NOMO-1 treated with DMSO at 0.1 percent for 48 hours (cell line): ENCODE data around the gene SYF2.
"Not testable (repeated sequence)": the region's sequence is repeated elsewhere in the genome, so short reads cannot be mapped to it uniquely, and the experiment has no call there.

Experiments
- DNase-seq: peaks from one replicate; lab custom pipeline; 2025; ENCODE audit not compliant: unreplicated experiment; lab: John Stamatoyannopoulos, UW

SYF2 gene

GRCh38 chr1:25232027-25232865, at the start of gene SYF2:
Gene SYF2, minus strand, starts transcription at chr1:25232502. Its CDS starts 35 bp downstream, at chr1:25232467.
- DNase-seq: peak; percentile 94

GRCh38 chr1:25279693-25280111, 47.4 kb upstream of the SYF2 start:
- not testable (repeated sequence) for DNase-seq

GRCh38 chr1:25278790-25279189, 46.5 kb upstream of the SYF2 start:
- not testable (repeated sequence) for DNase-seq

- DNase-seq: peak; percentile 44
These were observed 46.1 kb upstream of the SYF2 start for GRCh38 chr1:25278358-25278757.

GRCh38 chr1:25277295-25277694, 45.0 kb upstream of the SYF2 start:
- DNase-seq: not testable (repeated sequence)

- DNase-seq: not testable (repeated sequence)
These were observed 43.3 kb upstream of the SYF2 start for GRCh38 chr1:25275648-25276047.

GRCh38 chr1:25272238-25272637, 39.9 kb upstream of the SYF2 start, which contains the start of gene RHD:
Gene RHD, plus strand, starts transcription at chr1:25272509. Its CDS starts 39 bp downstream, at chr1:25272548.
- not testable (repeated sequence) for DNase-seq

- DNase-seq: not testable (repeated sequence)
These were observed 36.0 kb upstream of the SYF2 start for GRCh38 chr1:25268143-25268760.

- peak; percentile 35 for DNase-seq
These were observed 35.2 kb upstream of the SYF2 start for GRCh38 chr1:25267288-25268142.

- not testable (repeated sequence) for DNase-seq
These were observed 34.4 kb upstream of the SYF2 start for GRCh38 chr1:25266554-25267287.

GRCh38 chr1:25260336-25260735, 28.0 kb upstream of the SYF2 start:
- not testable (repeated sequence) for DNase-seq

- not testable (repeated sequence) for DNase-seq
These were observed 27.5 kb upstream of the SYF2 start for GRCh38 chr1:25259813-25260212.

GRCh38 chr1:25257196-25257595, 24.9 kb upstream of the SYF2 start:
- DNase-seq: no peak

- DNase-seq: no peak
These were observed 24.3 kb upstream of the SYF2 start for GRCh38 chr1:25256578-25256965.

GRCh38 chr1:25255706-25256577, 23.6 kb upstream of the SYF2 start:
- no peak for DNase-seq

GRCh38 chr1:25253911-25254310, 21.6 kb upstream of the SYF2 start:
- no peak for DNase-seq

GRCh38 chr1:25247829-25248754, 15.8 kb upstream of the SYF2 start:
- no peak for DNase-seq

GRCh38 chr1:25247024-25247828, 14.9 kb upstream of the SYF2 start, which contains the start of gene RSRP1:
Gene RSRP1, minus strand, starts transcription at chr1:25247454. Its CDS starts 491 bp downstream, at chr1:25246963.
- peak; percentile 96 for DNase-seq
